ENCODE data around the gene UBXN11.
"Not testable (repeated sequence)": the region's sequence is repeated elsewhere in the genome, so short reads cannot be mapped to it uniquely, and the experiment has no call there.

Gene UBXN11

GRCh38 chr1:26336477-26337205, 30.2 kb upstream of the UBXN11 start:
- DNase-seq (ENCODE audit: low read depth) = peak; percentile 83

DNA sequence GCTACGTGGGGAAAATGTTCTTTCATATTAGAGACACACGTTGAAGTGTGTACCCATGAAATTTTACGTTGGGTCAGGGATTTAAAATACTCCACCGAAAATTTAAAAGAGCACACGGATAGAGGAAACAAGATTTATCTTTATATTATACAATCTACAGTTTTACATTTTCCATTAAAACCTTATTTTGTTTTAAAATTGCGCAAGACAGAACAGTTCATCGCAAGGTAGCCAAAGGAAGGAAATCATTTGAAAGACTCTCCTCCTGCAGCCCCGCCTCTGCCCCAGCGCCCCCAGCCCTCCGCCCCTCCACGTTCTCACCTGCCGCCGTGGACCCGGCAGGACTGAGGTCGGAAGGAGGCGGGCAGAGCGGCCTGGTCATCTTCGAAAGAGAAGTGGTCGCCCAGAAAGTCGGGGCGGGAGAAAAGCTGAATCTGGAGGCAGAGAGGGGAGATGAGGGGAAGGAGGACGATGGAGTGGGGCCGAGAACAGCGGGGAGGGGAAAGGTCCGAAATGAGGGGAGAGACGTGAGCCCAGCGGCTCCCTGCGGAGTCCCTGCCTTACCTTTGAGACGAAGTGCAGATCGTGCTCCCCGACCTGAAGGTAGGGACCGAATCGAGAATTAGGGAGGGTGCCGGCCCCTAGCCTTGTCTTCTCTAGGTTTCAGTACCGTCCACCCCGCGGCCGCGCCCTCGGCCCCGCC, 29.5 kb upstream of the UBXN11 start:
- no peak for DNase-seq (ENCODE audit: low read depth)

- not testable (repeated sequence) for DNase-seq (ENCODE audit: low read depth)
Measured at GRCh38 chr1:26333312-26333711, 26.9 kb upstream of the UBXN11 start.

GRCh38 chr1:26330276-26330675, 23.8 kb upstream of the UBXN11 start:
- DNase-seq (ENCODE audit: low read depth) = no peak

GRCh38 chr1:26329380-26329779, 22.9 kb upstream of the UBXN11 start:
- DNase-seq (ENCODE audit: low read depth) = not testable (repeated sequence)

GRCh38 chr1:26328597-26328996, 22.2 kb upstream of the UBXN11 start:
- DNase-seq (ENCODE audit: low read depth) = no peak

DNA sequence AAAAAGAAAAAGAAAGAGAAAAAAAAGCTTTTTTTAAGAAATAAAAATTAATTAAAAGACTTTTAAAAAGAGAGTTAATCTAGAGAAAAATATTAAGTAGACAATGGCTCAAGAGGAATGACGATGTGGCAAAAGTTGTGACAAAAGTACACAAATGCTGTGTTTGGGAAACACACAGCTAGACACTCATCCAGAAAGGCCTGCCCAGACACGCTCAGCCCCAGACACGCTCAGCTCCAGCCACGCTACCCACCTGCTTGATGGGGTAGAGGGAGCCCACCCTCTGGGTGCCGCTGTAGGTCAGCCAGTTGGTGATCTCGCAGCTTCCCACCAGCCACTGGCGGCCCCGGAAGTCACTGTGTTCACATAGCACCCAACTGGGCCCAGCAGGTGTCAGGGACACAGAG, 21.5 kb upstream of the UBXN11 start:
- DNase-seq (ENCODE audit: low read depth) = no peak

- DNase-seq (ENCODE audit: low read depth) = no peak
Measured at GRCh38 chr1:26324550-26324949, 18.1 kb upstream of the UBXN11 start.

GRCh38 chr1:26323382-26323781, 16.9 kb upstream of the UBXN11 start:
- DNase-seq (ENCODE audit: low read depth) = no peak

- no peak for DNase-seq (ENCODE audit: low read depth)
Measured at GRCh38 chr1:26322042-26322331, 15.6 kb upstream of the UBXN11 start.

DNA sequence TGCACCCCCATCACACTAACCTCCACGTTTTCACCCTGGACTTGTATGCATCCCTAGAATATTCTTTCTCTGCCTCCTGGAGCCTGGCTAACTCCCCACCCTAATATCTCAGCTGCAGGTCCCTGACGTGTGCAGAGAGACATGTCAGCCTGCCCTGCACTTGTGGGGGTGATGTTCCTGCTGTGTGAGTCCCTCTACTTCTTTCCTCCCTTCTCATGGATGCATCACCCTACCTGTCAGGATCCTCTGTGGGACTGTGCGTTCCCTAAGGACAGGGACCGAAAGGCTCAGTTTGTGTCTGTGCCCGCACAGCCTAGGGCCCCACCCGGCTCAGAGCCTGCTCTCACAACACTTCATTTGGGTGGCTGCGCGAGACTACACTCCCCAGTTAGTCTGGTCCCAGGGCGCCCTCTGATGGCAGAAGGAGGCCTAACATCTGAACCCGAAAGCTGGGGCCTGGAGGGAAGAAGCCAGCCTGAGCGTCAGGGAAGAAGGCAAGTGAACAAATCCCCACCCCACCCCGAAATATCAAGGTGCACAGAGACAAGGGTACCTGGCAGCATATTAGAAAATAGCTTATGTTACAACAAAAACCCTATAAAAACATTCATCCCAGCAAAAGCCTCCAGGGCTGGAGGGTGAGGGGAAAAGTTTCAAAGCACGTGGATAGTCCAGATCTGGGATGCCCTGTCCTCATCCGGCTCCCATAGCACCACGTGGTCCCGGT, 15.0 kb upstream of the UBXN11 start:
- peak; percentile 93 for DNase-seq (ENCODE audit: low read depth)

DNA sequence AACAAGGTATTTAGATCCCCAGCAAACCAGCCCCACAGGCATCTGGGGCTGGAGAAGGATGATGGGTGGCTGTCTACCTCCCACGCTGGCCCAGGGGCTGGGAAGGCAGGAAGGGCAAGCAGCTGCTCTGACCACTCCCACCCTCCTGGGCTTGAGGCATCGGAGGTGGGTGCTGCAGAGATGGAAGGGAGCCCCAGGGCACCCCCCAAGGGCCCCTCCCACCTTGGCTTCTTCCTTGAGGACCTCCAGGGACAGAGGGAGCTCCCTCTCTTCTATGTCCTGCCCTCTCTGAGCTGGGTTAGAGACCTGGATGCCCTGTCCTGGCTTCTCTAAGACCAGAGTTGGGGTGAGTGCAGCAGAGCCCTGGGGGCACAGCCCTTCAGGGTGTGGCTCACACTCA, 14.5 kb upstream of the UBXN11 start:
- no peak for DNase-seq (ENCODE audit: low read depth)

- DNase-seq (ENCODE audit: low read depth) = no peak
Measured at GRCh38 chr1:26318338-26319064, 12.1 kb upstream of the UBXN11 start.

- peak; percentile 68 for DNase-seq (ENCODE audit: low read depth)
Measured at GRCh38 chr1:26317612-26318337, 11.3 kb upstream of the UBXN11 start, which contains the start of gene CD52. CD52 (plus strand) TSS chr1:26317958; CDS start chr1:26318018, 60 bp downstream.

GRCh38 chr1:26317146-26317545, 10.7 kb upstream of the UBXN11 start:
- DNase-seq (ENCODE audit: low read depth) = no peak

- DNase-seq (ENCODE audit: low read depth) = no peak
Measured at GRCh38 chr1:26315874-26316850, 9.7 kb upstream of the UBXN11 start.

DNA sequence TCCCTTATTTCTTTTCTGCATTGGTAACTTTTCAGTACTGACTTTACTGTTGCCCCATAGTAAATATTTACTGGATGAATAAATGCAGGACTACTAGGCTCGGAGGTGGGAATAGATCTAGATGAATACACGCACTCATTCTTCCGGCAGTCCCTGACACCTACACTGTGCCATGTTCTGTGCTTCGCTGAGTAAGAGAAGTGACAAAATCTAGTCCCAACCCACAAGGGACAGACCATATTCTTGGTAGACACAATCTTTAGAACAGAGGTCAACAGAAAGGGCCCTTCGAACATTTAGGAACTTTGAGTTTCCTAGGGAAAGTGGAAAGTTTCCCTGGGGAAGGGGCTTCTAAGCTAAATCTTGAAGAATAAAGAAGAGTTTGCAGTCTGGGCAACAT, 8.1 kb upstream of the UBXN11 start:
- DNase-seq (ENCODE audit: low read depth) = no peak

DNA sequence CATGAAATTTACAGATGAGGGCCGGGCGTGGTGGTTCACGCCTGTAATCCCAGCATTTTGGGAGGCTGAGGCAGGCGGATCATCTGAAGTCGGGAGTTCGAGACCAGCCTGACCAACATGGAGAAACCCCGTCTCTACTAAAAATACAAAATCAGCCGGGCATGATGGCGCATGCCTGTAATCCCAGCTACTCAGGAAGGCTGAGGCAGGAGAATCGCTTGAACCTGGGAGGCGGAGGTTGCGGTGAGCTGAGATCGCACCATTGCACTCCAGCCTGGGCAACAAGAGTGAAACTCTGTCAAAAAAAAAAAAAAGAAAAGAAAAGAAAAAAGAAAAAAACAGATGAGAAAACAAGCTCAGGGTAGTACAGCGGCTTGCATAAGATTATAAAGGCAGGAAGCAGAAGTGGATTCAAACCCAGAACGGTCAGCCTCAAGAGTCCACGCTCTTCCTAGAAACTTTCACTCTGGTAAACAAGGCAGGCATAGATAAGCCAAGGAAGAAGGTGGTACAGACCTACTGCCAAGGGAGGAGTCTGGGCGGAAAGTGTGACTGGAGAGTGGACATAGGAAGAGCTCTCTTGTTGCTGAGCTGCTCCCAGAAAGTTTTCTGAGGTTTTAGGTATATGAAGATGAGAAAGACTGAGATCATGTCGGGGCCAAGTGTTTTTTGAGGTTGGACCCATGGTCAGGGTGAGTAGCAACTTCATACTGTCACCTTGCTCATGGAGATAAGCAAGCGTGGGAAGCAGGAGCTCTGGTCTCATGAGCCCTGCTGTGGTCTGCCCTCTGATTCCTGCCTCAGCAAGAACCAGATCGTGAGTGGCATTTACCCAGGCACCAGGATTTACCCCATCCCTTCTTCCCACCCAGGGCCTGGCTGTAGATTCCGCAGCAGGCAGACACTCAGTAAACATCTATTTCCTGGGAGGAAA, 1.8 kb upstream of the UBXN11 start:
- not testable (repeated sequence) for DNase-seq (ENCODE audit: low read depth)

- DNase-seq (ENCODE audit: low read depth) = no peak
Measured at GRCh38 chr1:26307363-26307781, 936 bp upstream of the UBXN11 start.

All from T follicular helper cell (primary cell).